AML-193 (cell line): Measurements from ENCODE around the gene ACOT6.
"Not testable (repeated sequence)": the region's sequence is repeated elsewhere in the genome, so short reads cannot be mapped to it uniquely, and the experiment has no call there.

Experiments used
- DNase-seq, 2 experiments: peaks; one replicate each; lab custom pipeline; 2025; lab: John Stamatoyannopoulos, UW

Gene ACOT6

DNA sequence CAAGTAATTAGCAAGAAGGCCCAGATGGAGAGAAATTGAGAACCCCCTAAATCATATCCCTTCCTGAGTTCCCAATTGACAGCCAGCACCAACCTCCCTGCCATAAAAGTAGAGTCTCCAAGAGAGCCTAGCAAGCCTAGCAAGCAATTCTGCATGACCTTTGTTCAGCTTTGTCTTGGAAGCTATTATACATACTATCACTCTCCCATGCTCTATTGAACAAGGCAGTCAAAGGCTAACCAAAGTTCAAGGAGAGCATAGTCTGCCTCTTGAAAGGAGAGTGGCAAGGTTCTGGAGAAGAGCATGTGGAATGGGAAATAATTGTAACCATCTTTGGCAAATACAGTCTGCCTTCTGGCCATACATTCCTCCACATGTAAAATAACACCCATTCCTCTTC is 12.8 kb upstream of the ACOT6 start:
- DNase-seq = no peak

DNA sequence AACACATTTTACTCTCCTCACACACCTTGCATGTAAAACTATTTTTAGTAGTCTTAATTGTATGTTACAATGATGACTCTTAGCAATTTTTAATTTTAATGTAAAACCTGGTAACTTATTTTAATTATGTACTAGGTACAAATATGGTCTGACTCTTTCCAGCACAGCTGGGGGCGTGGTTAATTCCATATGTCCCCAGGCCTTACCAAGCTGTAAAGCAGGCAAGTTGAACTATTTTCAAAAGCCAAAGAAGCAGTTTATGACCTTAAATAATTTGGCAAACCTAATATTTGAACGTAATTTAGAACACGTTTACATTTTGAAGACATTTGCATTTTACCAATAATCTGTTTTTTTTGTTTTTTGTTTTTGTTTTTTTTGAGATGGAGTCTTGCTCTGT is 9.3 kb upstream of the ACOT6 start:
- no peak for DNase-seq

GRCh38 chr14:73606271-73606670 is 6.0 kb upstream of the ACOT6 start:
- DNase-seq = no peak

DNA sequence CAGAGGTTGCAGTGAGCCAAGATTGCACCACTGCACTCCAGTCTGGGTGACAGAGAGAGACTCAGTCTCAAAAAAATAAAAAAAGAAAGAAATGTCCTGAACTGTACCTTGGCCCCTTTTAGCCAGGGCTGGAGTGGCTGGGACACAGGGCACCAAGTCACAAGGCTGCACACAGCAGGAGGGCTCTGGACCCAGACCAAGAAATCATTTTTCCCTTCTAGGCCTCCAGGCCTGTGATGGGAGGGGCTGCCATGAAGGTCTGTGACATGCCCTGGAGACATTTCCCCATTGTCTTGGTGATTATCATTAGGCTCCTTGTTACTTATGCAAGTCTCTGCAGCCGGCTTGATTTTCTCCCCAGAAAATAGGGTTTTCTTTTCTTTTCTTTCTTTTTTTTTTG is 5.1 kb upstream of the ACOT6 start:
- no peak for DNase-seq

- no peak for DNase-seq
Measured at GRCh38 chr14:73610687-73611086, 1.6 kb upstream of the ACOT6 start.

DNA sequence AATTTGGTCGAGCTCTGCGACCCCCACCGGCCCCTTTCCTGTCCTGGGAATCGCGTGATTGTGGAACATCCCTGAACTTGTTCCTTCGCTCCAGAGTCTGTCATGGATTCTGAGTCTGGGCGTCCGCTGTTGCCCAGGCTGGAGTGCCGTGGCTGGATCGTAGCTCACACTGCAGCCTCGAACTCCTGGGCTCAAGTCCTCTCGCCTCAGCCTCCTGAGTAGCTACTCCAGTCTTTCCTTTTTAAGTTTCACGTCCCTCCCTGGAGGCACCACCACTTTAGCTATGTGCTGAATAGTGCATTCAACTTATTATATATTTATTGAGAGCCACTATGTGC is 698 bp downstream of the ACOT6 start:
- no peak for DNase-seq

GRCh38 chr14:73613419-73613963 is 1.2 kb downstream of the ACOT6 start:
- DNase-seq = no peak

DNA sequence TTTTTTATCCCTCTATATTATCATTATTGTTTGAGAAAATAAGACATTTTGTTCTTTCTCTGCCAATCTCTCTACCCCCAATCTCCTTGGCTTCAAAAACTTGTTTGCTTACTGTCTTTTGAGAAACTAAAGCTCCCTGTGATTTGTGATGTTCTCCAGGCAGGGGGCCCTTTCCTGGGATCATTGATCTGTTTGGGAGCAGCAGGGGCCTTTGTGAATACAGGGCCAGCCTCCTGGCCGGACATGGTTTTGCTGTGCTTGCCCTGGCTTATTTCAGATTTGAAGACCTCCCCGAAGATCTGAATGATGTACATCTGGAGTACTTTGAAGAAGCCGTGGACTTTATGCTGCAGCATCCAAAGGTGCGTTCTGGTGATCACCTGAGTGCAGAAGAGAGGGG is 4.5 kb downstream of the ACOT6 start:
- no peak for DNase-seq

- DNase-seq = no peak
Measured at GRCh38 chr14:73619524-73619923, 7.2 kb downstream of the ACOT6 start.

DNA sequence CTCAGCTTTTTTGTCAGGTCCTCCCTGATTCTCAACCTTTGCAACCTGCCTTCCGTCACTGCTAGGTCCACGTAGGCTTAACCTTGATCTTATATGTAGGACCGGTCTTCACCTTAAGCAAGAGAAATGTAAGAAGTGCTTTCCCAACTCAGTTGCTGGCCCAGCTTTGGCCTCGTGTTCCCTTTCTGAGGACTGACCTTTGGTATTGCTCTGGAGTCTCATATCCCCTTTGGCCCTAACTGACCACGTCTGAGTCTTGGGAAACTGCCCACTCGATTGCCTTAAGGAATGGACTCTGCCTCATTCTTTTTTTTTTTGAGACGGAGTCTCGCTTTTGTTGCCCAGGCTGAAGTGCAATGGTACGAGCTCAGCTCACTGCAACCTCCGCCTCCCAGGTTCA is 8.0 kb downstream of the ACOT6 start:
- DNase-seq = no peak

- no peak for DNase-seq
Measured at GRCh38 chr14:73623504-73624054, 11.3 kb downstream of the ACOT6 start.

DNA sequence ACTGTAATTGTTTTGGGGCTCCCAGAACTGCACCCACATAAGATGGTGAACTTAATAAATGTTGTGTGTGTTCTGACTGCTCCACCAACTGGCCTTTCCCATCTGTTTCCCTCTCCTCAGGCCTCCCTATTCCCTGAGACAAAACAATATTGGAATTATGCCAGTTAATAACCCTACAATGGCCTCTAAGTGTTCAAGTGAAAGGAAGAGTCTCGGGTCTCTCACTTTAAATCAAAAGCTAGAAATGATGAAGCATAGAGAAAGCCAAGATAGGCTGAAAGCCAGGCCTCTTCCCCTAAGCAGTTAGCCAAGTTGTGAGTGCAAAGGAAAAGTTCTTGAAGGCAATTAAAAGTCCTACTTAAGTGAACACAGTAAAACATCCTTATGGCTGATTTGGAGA is 13.4 kb downstream of the ACOT6 start:
- no peak for DNase-seq

DNA sequence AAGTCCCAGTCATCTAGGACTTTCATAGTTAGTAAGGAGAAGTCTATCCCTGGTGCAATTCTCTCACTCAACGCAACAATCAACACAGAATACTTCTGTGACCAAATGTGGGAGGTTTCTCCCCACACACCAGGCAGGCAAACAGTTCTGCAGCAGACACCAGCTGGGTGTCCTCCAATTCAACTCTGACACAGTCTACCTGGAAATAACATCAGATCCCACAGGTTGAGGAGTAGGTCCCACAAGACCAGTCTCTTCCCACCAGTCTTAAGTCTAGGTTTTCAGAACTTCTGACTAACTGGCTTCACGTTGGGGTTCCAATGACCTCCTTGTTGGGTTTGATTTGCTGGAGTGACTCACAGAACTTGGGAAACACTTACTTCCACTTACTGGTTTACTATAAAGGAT is 14.8 kb downstream of the ACOT6 start:
- DNase-seq = no peak

DNA sequence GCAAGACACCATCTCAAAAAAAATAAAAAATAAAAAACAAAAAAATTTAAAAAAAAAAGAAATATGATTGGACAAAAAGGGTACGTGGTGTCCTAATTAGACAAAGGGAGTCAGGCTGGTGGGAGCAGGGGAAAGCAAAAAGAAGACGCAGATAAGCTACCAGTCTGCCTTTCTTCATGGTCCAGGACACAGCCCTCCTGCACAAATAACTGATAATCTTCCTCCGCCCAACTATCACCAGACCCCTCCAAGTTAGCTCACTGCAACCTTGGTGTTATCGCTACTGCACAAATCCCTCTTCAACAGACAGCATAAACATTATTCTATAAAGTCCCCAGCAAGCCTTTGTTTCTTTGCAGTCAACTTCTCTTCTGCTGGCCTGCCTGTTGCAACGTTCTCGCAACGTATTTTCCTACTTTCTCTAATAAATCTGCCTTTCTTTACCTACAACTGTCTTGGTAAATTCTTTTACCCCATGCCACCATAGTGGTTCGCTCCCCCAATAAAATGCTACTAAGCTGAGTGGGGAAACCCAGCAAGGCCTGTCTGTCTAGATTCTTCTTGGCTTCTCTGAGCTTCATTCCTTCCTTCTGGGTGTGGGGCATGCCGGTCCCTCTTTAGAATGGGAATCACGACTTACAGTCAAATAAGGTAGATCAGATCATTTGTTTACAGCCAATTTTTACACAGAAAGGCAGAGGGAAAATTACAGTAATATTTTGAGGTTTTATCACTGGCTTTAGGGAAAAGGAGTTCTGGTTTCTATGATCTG is 17.9 kb downstream of the ACOT6 start:
- no peak for DNase-seq

DNA sequence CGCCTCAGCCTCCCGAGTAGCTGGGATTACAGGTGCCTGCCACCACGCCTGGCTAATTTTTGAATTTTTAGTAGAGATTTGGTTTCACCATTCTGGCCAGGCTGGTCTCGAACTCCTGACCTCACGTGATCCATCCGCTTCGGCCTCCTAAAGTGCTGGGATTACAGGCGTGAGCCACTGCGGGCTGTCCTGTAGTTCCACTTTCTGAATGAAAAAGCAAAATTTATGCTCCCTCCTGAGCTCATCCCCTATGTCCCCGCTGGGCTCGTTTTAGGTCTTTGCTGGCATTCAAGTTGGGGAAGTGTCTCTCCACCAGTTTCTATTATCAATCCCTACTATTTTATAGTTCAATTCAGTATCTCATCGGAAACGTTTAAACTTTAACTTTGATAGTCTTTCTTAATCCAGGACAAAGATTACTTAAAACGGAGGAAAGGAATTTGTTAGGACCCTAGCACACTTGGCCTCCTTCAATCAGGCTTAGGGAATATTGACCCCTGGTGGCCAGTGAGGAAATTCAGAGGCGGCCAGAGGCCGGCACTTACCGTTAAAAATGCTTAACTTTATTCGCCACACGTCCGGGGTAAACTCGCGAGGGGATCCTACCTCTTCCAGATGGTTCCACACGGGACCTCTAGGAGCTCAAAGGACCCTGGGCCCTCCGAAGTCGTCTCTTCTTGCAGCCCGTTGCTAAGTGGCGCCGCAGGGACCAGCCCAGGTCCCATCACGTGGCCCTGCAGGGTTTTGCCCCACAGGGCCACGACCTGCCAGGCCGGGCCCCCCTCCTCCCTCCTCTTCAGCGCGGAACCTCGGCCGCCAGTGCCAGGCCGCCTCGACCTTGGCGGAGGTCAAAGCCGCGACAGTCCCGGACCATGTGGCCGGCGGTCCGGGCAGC is 21.0 kb downstream of the ACOT6 start:
- DNase-seq = peak; percentile 61 to 74

GRCh38 chr14:73634011-73634833 is 21.9 kb downstream of the ACOT6 start:
- no peak for DNase-seq

DNA sequence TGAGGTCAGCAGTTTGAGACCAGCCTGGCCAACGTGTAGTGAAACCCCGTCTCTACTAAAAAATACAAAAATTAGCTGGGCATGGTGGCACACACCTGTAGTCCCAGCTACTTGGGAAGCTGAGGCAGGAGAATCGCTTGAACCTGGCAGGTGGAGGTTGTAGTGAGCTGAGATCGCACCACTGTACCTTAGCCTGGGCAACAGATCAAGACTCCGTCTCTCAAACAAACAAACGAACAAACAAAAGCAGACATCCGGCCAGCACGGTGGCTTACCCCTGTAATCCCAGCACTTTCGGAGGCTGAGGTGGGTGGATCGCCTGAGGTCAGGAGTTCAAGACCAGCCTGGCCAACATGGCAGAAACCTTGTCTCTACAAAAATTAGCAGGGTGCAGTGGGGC is 24.0 kb downstream of the ACOT6 start:
- DNase-seq = not testable (repeated sequence)

- DNase-seq = no peak
Measured at GRCh38 chr14:73637830-73638229, 25.5 kb downstream of the ACOT6 start.

DNA sequence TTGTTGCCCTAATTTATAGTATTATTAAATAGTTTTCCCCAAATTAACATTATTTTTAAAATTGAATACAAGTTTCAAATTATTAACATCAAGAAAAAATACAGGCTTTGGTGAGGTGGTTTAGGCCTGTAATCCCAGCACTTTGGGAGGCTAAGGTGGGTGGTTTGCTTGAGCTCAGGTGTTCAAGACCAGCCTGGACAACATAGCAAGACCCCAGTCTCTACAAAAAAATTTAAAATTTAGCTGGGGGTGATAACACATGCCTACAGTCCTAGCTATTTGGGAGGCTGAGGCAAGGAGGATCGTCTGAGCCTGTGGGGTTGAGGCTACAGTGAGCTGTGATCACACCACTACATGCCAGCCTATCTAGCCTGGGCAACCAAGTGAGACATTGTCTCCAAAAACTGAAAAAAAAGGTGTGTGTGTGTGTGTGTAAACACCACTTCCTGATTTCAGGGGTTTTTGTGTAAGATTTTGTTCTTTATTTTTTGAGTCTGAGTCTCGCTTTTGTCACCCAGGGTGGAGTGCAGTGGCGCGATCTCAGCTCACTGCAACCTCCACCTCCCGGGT is 28.6 kb downstream of the ACOT6 start:
- no peak for DNase-seq

GRCh38 chr14:73644531-73645247 is 32.4 kb downstream of the ACOT6 start, which contains the start of gene DNAL1:
Gene DNAL1, plus strand, starts transcription at chr14:73644986. Its CDS starts 54 bp downstream, at chr14:73645040.
- DNase-seq = peak; percentile 80 to 81

DNA sequence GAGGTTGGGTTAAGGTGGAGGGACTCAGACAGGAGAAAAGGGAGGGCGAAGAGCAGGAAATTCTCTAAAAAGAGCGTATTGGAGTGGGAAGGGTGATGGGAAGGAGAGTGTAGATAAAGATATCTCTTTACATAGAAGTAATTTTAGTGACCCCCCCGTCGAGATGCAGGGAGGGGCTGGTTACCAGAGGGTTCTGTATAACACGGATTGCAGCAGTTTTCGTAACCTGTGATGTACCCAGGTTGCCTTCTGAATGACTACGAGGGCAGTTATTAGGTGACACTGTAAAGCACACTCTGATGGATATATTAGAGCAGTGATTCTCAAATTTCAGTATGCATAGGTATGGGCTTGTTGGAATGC is 32.9 kb downstream of the ACOT6 start:
- DNase-seq = no peak
